HG02610 (cell line): ENCODE results near the gene TNS1.

Experiments
- ATAC-seq: cut with Tn5 transposase; IDR thresholded peaks from one replicate; pipeline ENCODE4 v1.9.1; 2021; ENCODE audit warnings: mild to moderate bottlenecking, moderate library complexity; ENCODE audit not compliant: unreplicated experiment

The TNS1 gene

GRCh38 chr2:217934321-217935131 is 68.3 kb downstream of the TNS1 start:
- ATAC-seq = no peak

- ATAC-seq = no peak
Measured at GRCh38 chr2:217933617-217933993, 69.2 kb downstream of the TNS1 start.

- no peak for ATAC-seq
Measured at GRCh38 chr2:217932803-217933616, 69.8 kb downstream of the TNS1 start.

GRCh38 chr2:217931846-217932560 is 70.8 kb downstream of the TNS1 start:
- ATAC-seq = no peak

- no peak for ATAC-seq
Measured at GRCh38 chr2:217930761-217931563, 71.8 kb downstream of the TNS1 start.

GRCh38 chr2:217929757-217930707 is 72.8 kb downstream of the TNS1 start:
- no peak for ATAC-seq

GRCh38 chr2:217929272-217929671 is 73.5 kb downstream of the TNS1 start:
- no peak for ATAC-seq

- ATAC-seq = no peak
Measured at GRCh38 chr2:217928324-217929181, 74.2 kb downstream of the TNS1 start.

- no peak for ATAC-seq
Measured at GRCh38 chr2:217927601-217928323, 75.0 kb downstream of the TNS1 start.

GRCh38 chr2:217926801-217927200 is 76.0 kb downstream of the TNS1 start:
- no peak for ATAC-seq

- no peak for ATAC-seq
Measured at GRCh38 chr2:217924346-217924901, 78.4 kb downstream of the TNS1 start.

- no peak for ATAC-seq
Measured at GRCh38 chr2:217923007-217923686, 79.6 kb downstream of the TNS1 start.

GRCh38 chr2:217922101-217923006 is 80.4 kb downstream of the TNS1 start:
- no peak for ATAC-seq

GRCh38 chr2:217920879-217921603 is 81.8 kb downstream of the TNS1 start:
- ATAC-seq = no peak

- ATAC-seq = no peak
Measured at GRCh38 chr2:217919781-217920351, 82.9 kb downstream of the TNS1 start.
